Mesenchymal stem cell (in vitro differentiated cells and primary cell): ENCODE results near the gene FRMD7.
"Not testable (repeated sequence)": the region's sequence is repeated elsewhere in the genome, so short reads cannot be mapped to it uniquely, and the experiment has no call there.

Source experiments
- DNase-seq: peaks from one replicate; pipeline ENCODE4 v3.0.0-alpha.2; 2013
- H2AFZ ChIP-seq: one replicate; pipeline ENCODE4 v1.6.1; 2013; ENCODE audit warnings: low read depth, mild to moderate bottlenecking, control low read depth, inconsistent platforms, low read length, moderate library complexity
- H2AK5ac ChIP-seq: 2 replicates; pipeline ENCODE4 v1.6.1; 2013; ENCODE audit warnings: low read length, moderate library complexity, mild to moderate bottlenecking, inconsistent platforms; ENCODE audit not compliant: severe bottlenecking
- H2BK120ac ChIP-seq: one replicate; pipeline ENCODE4 v1.6.1; 2013; ENCODE audit warnings: low read depth, mild to moderate bottlenecking, inconsistent platforms, low read length, moderate library complexity
- H2BK12ac ChIP-seq, 2 experiments: one replicate each; pipeline ENCODE4 v1.6.1; 2013; ENCODE audit warnings: inconsistent platforms in 2 of 2, low read length in 2 of 2, mild to moderate bottlenecking in 2 of 2, moderate library complexity in 2 of 2, control low read depth in 1 of 2
- H2BK15ac ChIP-seq: one replicate; pipeline ENCODE4 v1.6.1; 2013; ENCODE audit warnings: mild to moderate bottlenecking, low read depth, inconsistent platforms; ENCODE audit not compliant: poor library complexity, severe bottlenecking
- H2BK5ac ChIP-seq: 2 replicates; pipeline ENCODE4 v1.6.1; 2013; ENCODE audit warnings: low read depth, mild to moderate bottlenecking, low read length, control low read depth, inconsistent platforms; ENCODE audit not compliant: poor library complexity, severe bottlenecking
- H3K14ac ChIP-seq, 2 experiments: one replicate each; pipeline ENCODE4 v1.6.1; 2013; ENCODE audit warnings: inconsistent platforms in 2 of 2, low read length in 2 of 2, control low read depth in 1 of 2, mild to moderate bottlenecking in 1 of 2, moderate library complexity in 1 of 2
- H3K18ac ChIP-seq, 2 experiments: one replicate each; pipeline ENCODE4 v1.6.1; 2013; ENCODE audit warnings: inconsistent platforms in 2 of 2, low read length in 2 of 2, control low read depth in 1 of 2, low read depth in 1 of 2, mild to moderate bottlenecking in 1 of 2
- H3K23ac ChIP-seq, 2 experiments: one replicate each; pipeline ENCODE4 v1.6.1; 2013; ENCODE audit warnings: inconsistent platforms in 2 of 2, low read length in 2 of 2, mild to moderate bottlenecking in 2 of 2, moderate library complexity in 2 of 2, control low read depth in 1 of 2
- H3K27ac ChIP-seq: 2 replicates; pipeline ENCODE4 v1.5.1; 2013; ENCODE audit warnings: mild to moderate bottlenecking, moderate library complexity, low read length, control low read depth, inconsistent platforms; ENCODE audit not compliant: poor library complexity, severe bottlenecking
- H3K27me3 ChIP-seq, 2 experiments: 2 replicates each; pipeline versions ENCODE4 v1.6.1 to v1.7.0; 2013; ENCODE audit warnings: low read length in 2 of 2, mild to moderate bottlenecking in 2 of 2, moderate library complexity in 2 of 2, control low read depth in 1 of 2, inconsistent platforms in 1 of 2; ENCODE audit not compliant: control insufficient read depth in 1 of 2, insufficient read depth in 1 of 2
- H3K36me3 ChIP-seq, 2 experiments: 2 replicates each; pipeline versions ENCODE4 v1.6.1 to v1.7.0; 2013; ENCODE audit warnings: low read length in 2 of 2, control low read depth in 1 of 2, inconsistent platforms in 1 of 2, low read depth in 1 of 2, mild to moderate bottlenecking in 1 of 2; ENCODE audit not compliant: insufficient read depth in 2 of 2, control insufficient read depth in 1 of 2
- H3K4ac ChIP-seq, 2 experiments: one replicate each; pipeline ENCODE4 v1.6.1; 2013; ENCODE audit warnings: inconsistent platforms in 2 of 2, low read length in 2 of 2, mild to moderate bottlenecking in 2 of 2, moderate library complexity in 2 of 2, control low read depth in 1 of 2, low read depth in 1 of 2
- H3K4me1 ChIP-seq: 2 replicates; pipeline ENCODE4 v1.6.1; 2013; ENCODE audit warnings: low read depth, low read length, control low read depth; ENCODE audit not compliant: control insufficient read depth, insufficient read depth
- H3K4me2 ChIP-seq: 2 replicates; pipeline ENCODE4 v1.6.1; 2013; ENCODE audit warnings: low read length, mild to moderate bottlenecking, inconsistent platforms; ENCODE audit not compliant: poor library complexity, severe bottlenecking
- H3K4me3 ChIP-seq, 2 experiments: 2 replicates each; pipeline versions ENCODE4 v1.5.1 to v1.7.0; 2013; ENCODE audit warnings: low read length in 2 of 2, mild to moderate bottlenecking in 2 of 2, control low read depth in 1 of 2, low read depth in 1 of 2; ENCODE audit not compliant: insufficient read depth in 1 of 2
- H3K79me1 ChIP-seq: replicated peaks from 2 replicates; pipeline ENCODE4 v1.6.1; 2013; ENCODE audit warnings: mild to moderate bottlenecking, control low read depth, low read length, inconsistent platforms; ENCODE audit not compliant: poor library complexity, severe bottlenecking
- H3K9ac ChIP-seq: 2 replicates; pipeline ENCODE4 v1.7.0; 2013; ENCODE audit warnings: mild to moderate bottlenecking, low read length, moderate library complexity
- H3K9me3 ChIP-seq: 2 replicates; pipeline ENCODE4 v1.7.0; 2013; ENCODE audit warnings: mild to moderate bottlenecking, low read length; ENCODE audit not compliant: control insufficient read depth
- H4K8ac ChIP-seq: one replicate; pipeline ENCODE4 v1.6.1; 2013; ENCODE audit warnings: inconsistent platforms, mild to moderate bottlenecking, low read length, moderate library complexity
- H4K91ac ChIP-seq: one replicate; pipeline ENCODE4 v1.6.1; 2013; ENCODE audit warnings: mild to moderate bottlenecking, low read length, inconsistent platforms
- WGBS: methylation state at CpG from one replicate; pipeline ENCODE4 v1.1.7; 2013; ENCODE audit warnings: mixed read lengths; 5-methylcytosine and 5-hydroxymethylcytosine counted together

FRMD7 gene

DNA sequence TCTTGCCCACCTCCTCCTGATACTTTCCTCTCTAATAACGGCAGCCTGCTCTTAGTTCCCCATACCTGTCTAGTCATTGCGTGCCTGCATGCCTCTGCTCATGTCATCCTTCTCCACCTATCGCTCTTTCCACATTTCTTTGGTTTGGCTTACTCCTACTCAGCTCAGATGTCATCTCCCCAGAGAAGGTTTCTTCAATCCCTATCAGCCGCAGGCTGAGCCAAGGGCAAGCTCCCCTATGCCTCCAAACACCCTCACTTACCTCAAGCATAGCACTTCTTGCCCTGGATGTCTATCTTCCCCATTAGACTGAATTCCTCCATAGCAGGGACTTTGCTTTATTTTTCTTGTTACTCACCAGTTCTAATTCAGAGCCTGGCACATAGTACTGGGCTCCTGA is 26.6 kb downstream of the FRMD7 start:
- Histone ChIP-seq H4K8ac (no peak overlapping the region), H3K14ac (no peak overlapping the region), H3K4me3 (no peak overlapping the region), H3K36me3 (no peaks in the 10 kb centered on the region), H3K4me1 (no peaks in the 10 kb centered on the region), H2BK15ac (no peak overlapping the region), H3K9ac (no peak overlapping the region), H2AK5ac (no peak overlapping the region), H3K18ac (no peak overlapping the region), H2BK12ac (no peak overlapping the region), H4K91ac (no peak overlapping the region), H2BK120ac (no peak overlapping the region), H2BK5ac (no peak overlapping the region), H3K4me2 (no peak overlapping the region), H3K23ac (no peak overlapping the region), H3K9me3 (no peaks in the 10 kb centered on the region), H3K79me1 (no peaks in the 10 kb centered on the region), H3K4ac (no peak overlapping the region), H3K27me3 (peaks cover 0 to 39% of the 10 kb centered on the region in 2 experiments), H3K27ac (no peak overlapping the region), H2AFZ (no peak overlapping the region)
- no peak for DNase-seq
- over 99% methylated on average over 4 of the region's 4 CpGs for WGBS

DNA sequence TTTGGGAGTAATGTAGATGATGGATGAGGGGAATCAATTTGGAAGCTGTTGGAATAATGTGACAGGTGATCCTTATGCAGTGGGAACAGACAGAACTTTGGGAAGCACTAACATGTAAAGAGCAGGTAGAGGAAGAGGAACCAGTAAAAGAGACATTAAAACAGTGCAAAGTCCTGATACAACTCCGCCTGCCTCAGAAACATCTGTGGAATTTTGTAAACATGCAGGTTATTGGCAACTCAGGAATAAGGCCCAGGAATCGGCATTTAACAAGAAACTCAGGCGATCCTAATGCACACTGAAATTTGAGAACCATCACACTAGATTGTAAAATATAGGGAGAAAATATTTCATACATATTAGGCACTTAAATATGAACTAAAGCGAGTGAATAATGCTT is 29.1 kb downstream of the FRMD7 start:
- DNase-seq, result not testable (repeated sequence)

DNA sequence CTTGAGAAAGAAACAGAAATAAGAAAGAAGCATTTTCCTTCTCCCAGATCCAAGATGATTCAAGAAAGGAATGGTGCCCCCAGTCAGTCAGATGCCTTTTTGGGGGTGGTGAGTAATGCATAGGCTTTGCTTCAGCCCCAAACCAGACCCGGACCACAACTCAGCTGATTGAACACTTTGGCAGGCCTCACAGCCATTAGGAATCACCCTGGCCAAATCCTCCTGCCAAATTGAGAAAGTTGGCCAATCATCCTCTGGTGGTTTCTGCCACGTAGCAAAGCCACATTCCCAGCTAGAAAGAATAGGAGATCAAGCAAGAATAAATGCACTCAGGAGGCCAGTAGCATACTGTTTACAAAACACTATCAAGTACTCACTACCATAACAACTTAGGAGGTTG is 33.7 kb downstream of the FRMD7 start:
- Histone ChIP-seq H2BK15ac (no peak overlapping the region), H3K14ac (no peak overlapping the region), H2BK5ac (no peak overlapping the region), H3K4me2 (no peak overlapping the region), H3K9ac (no peak overlapping the region), H4K91ac (no peak overlapping the region), H3K79me1 (no peaks in the 10 kb centered on the region), H2BK12ac (no peak overlapping the region), H4K8ac (no peak overlapping the region), H2BK120ac (no peak overlapping the region), H3K9me3 (no peaks in the 10 kb centered on the region), H3K4me1 (no peaks in the 10 kb centered on the region), H3K18ac (no peak overlapping the region), H3K4me3 (no peak overlapping the region), H3K23ac (no peak overlapping the region), H2AFZ (no peak overlapping the region), H3K27ac (no peak overlapping the region), H3K36me3 (no peaks in the 10 kb centered on the region), H3K27me3 (peaks cover 0 to 23% of the 10 kb centered on the region in 2 experiments), H2AK5ac (no peak overlapping the region), H3K4ac (no peak overlapping the region)
- no peak for DNase-seq
- 100% methylated on average over 1 of the region's 2 CpGs for WGBS

More for the DNA sequence above, 29.1 kb downstream of the FRMD7 start:
- H3K79me1 ChIP-seq, H2BK120ac ChIP-seq, H4K8ac ChIP-seq, H2BK12ac ChIP-seq, H2BK5ac ChIP-seq, H2BK15ac ChIP-seq, H3K9me3 ChIP-seq, H2AK5ac ChIP-seq, H3K4me2 ChIP-seq, H3K9ac ChIP-seq, H3K23ac ChIP-seq, H3K4me3 ChIP-seq, H3K18ac ChIP-seq, H3K4me1 ChIP-seq, H3K27ac ChIP-seq, H3K14ac ChIP-seq, H3K4ac ChIP-seq, H3K36me3 ChIP-seq, H2AFZ ChIP-seq, H4K91ac ChIP-seq: not testable (repeated sequence)
- WGBS, result 100% methylated on average over 1 of the region's 4 CpGs
- H3K27me3 ChIP-seq, result peaks cover 0 to 39% of the 10 kb centered on the region in 2 experiments

DNA sequence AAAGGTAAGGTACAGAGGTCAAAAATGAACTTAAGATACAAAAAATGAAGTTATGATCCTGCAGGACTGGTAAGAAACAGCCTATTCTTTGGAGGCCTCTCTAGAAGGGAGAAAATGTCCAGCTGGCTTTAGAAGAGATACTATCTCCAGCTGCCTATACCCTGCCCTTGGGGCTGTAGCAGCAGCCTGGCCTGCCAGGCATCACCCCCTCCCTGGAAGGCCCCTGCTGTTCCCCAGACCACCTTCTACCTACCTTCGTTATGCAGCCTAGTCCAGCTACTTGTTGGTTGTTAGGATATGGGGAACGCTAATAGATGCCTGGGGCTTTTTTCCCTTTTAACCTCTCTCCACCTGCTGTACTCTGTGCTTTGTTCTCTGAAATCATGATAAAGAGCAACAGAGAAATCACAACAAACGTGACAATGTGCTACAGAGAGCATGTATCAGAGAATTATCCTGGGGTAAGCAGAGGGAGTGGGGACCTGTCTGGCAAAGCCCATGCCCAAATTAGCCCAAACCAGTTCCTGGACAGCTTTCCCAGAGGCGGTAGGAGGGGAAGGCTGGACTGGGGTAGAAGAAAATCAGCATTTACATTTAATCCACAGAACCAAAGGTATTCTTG is 34.5 kb downstream of the FRMD7 start:
- no peak for DNase-seq

More for the DNA sequence above, 34.5 kb downstream of the FRMD7 start:
- Histone ChIP-seq H3K18ac (no peak overlapping the region), H4K91ac (no peak overlapping the region), H3K27me3 (peaks cover 0 to 22% of the 10 kb centered on the region in 2 experiments), H3K4me1 (no peaks in the 10 kb centered on the region), H3K4me2 (no peak overlapping the region), H3K27ac (no peak overlapping the region), H2BK12ac (no peak overlapping the region), H3K36me3 (no peaks in the 10 kb centered on the region), H3K9ac (no peak overlapping the region), H3K23ac (no peak overlapping the region), H3K4me3 (no peak overlapping the region), H2AFZ (no peak overlapping the region), H2BK5ac (no peak overlapping the region), H2AK5ac (no peak overlapping the region), H3K79me1 (no peaks in the 10 kb centered on the region), H3K4ac (no peak overlapping the region), H4K8ac (no peak overlapping the region), H2BK120ac (no peak overlapping the region), H3K14ac (no peak overlapping the region), H2BK15ac (no peak overlapping the region), H3K9me3 (no peaks in the 10 kb centered on the region)
- 73% methylated on average over 2 of the region's 4 CpGs for WGBS
